Endodermal cell (in vitro differentiated cells): ENCODE measurements around the gene VPS41. TPM values are rescaled to one million over a fixed set of nuclear protein-coding genes. Genes with fewer than 3 reads are reported as not detected.
A peak's percentile ranks its signal among the peaks of the same experiment; 100 is the strongest.

ENCODE experiments used
- DNase-seq: peaks from one replicate; pipeline ENCODE4 v3.0.0-alpha.2; 2017
- H3K27ac ChIP-seq: 2 replicates; pipeline ENCODE4 v1.5.1; 2013; ENCODE audit warnings: mild to moderate bottlenecking, low read depth, low read length, moderate library complexity
- H3K27me3 ChIP-seq: 2 replicates; pipeline ENCODE4 v1.6.1; 2013; ENCODE audit warnings: mild to moderate bottlenecking, low read length, moderate library complexity; ENCODE audit not compliant: insufficient read depth, control insufficient read depth, poor library complexity, severe bottlenecking
- H3K36me3 ChIP-seq: 2 replicates; pipeline ENCODE4 v1.7.0; 2013; ENCODE audit warnings: mild to moderate bottlenecking, low read length, moderate library complexity; ENCODE audit not compliant: control insufficient read depth, insufficient read depth
- H3K4me1 ChIP-seq: one replicate; pipeline ENCODE4 v1.7.0; 2013; ENCODE audit warnings: low read length; ENCODE audit not compliant: control insufficient read depth, insufficient read depth
- H3K4me3 ChIP-seq: 2 replicates; pipeline ENCODE4 v1.5.1; 2013; ENCODE audit warnings: mild to moderate bottlenecking, low read length, moderate library complexity
- H3K9ac ChIP-seq: 2 replicates; pipeline ENCODE4 v1.6.1; 2013; ENCODE audit warnings: mild to moderate bottlenecking, low read length, moderate library complexity; ENCODE audit not compliant: poor library complexity, severe bottlenecking; ENCODE audit errors: extremely low read depth
- H3K9me3 ChIP-seq: 2 replicates; pipeline ENCODE4 v1.6.1; 2013; ENCODE audit warnings: mild to moderate bottlenecking, low read length, moderate library complexity; ENCODE audit not compliant: control insufficient read depth
- H3K27ac Mint-ChIP-seq: 2 replicates; pipeline ENCODE4 v1.8.0; 2020; ENCODE audit warnings: mixed read lengths
- H3K27me3 Mint-ChIP-seq: 2 replicates; pipeline ENCODE4 v1.8.0; 2021; ENCODE audit warnings: mild to moderate bottlenecking, mixed read lengths; ENCODE audit not compliant: insufficient read depth
- H3K36me3 Mint-ChIP-seq: 2 replicates; pipeline ENCODE4 v1.8.0; 2020; ENCODE audit warnings: low read depth, mixed read lengths
- H3K4me1 Mint-ChIP-seq: 2 replicates; pipeline ENCODE4 v1.8.0; 2020; ENCODE audit warnings: mixed read lengths
- H3K4me3 Mint-ChIP-seq: 2 replicates; pipeline ENCODE4 v1.8.0; 2020; ENCODE audit warnings: mild to moderate bottlenecking, moderate library complexity, mixed read lengths
- H3K9me3 Mint-ChIP-seq: 2 replicates; pipeline ENCODE4 v1.8.0; 2020; ENCODE audit warnings: mild to moderate bottlenecking, mixed read lengths
- CTCF ChIP-seq: fragments of 200-600 bp; sonication (generic); conservative IDR thresholded peaks from 2 replicates; pipeline ENCODE4 v1.5.0; 2021; ENCODE audit warnings: antibody characterized with exemption, mild to moderate bottlenecking
- WGBS, 2 experiments: methylation state at CpG; one replicate each; pipeline versions ENCODE4 v1.1.5 to v1.1.7; 2013; ENCODE audit warnings: missing lambda C conversion rate in 2 of 2, mixed read lengths in 1 of 2; ENCODE audit not compliant: insufficient coverage in 1 of 2, insufficient read length in 1 of 2; 5-methylcytosine and 5-hydroxymethylcytosine counted together
- total RNA-seq, 2 donors: library from RNA; stranded (reverse); fragmentation: NEBNext Ultra II Directional in 1 of 2; extraction: Animal tissue kit (Norgen Biotek cat#: 25700) in 1 of 2; gene quantifications; 2 replicates in 1 of 2; 3 replicates in 1 of 2; pipeline ENCODE4 v1.2.1, GENCODE V29; 2021

The VPS41 gene
- total RNA-seq, 2 donors from 2014 or later, result 77.1 to 78.0 TPM

- Histone ChIP-seq H3K4me1 (no peaks in the 10 kb centered on the region), H3K36me3 (no peaks in the 10 kb centered on the region), H3K4me3 (no peak overlapping the region), H3K9me3 (no peaks in the 10 kb centered on the region), H3K27me3 (no peaks in the 10 kb centered on the region), H3K9ac (no peak overlapping the region), H3K27ac (no peak overlapping the region)
- no peaks in the 10 kb centered on the region for H3K27me3 Mint-ChIP-seq
- H3K9me3 Mint-ChIP-seq, result no peaks in the 10 kb centered on the region
- DNase-seq, result peak; percentile 61
- H3K4me1 Mint-ChIP-seq, result peaks cover 7% of the 10 kb centered on the region
- no peak for TF ChIP-seq CTCF
- H3K36me3 Mint-ChIP-seq, result peaks cover 3% of the 10 kb centered on the region
- H3K27ac Mint-ChIP-seq, result peak overlapping the region; percentile 0
- H3K4me3 Mint-ChIP-seq, result no peak overlapping the region
Measured at GRCh38 chr7:38781991-38782390, 127.0 kb downstream of the VPS41 start.

- H3K27me3 ChIP-seq, result no peaks in the 10 kb centered on the region
- H3K27ac ChIP-seq, result no peak overlapping the region
- H3K4me1 ChIP-seq, result no peaks in the 10 kb centered on the region
- Mint-ChIP-seq H3K9me3 (no peaks in the 10 kb centered on the region), H3K4me1 (peaks cover 7% of the 10 kb centered on the region), H3K36me3 (peaks cover 6% of the 10 kb centered on the region), H3K27ac (no peak overlapping the region), H3K4me3 (no peak overlapping the region), H3K27me3 (no peaks in the 10 kb centered on the region)
- TF ChIP-seq CTCF, result no peak
- no peak overlapping the region for H3K9ac ChIP-seq
- 52% methylated on average over 1 of the region's 1 CpG; no CpG with 5 or more reads in 1 of the 2 experiments for WGBS, 2 experiments
- peaks cover 15% of the 10 kb centered on the region for H3K36me3 ChIP-seq
- H3K4me3 ChIP-seq, result no peak overlapping the region
- no peaks in the 10 kb centered on the region for H3K9me3 ChIP-seq
- DNase-seq, result no peak
Measured at GRCh38 chr7:38777609-38778008, 131.4 kb downstream of the VPS41 start.

GRCh38 chr7:38775506-38776175 is 133.3 kb downstream of the VPS41 start:
- Histone ChIP-seq H3K9me3 (no peaks in the 10 kb centered on the region), H3K4me3 (no peak overlapping the region), H3K4me1 (no peaks in the 10 kb centered on the region), H3K36me3 (peaks cover 23% of the 10 kb centered on the region), H3K27me3 (no peaks in the 10 kb centered on the region), H3K9ac (no peak overlapping the region), H3K27ac (peak overlapping the region; percentile 36)
- Mint-ChIP-seq H3K9me3 (no peaks in the 10 kb centered on the region), H3K36me3 (peaks cover 14% of the 10 kb centered on the region), H3K4me3 (no peak overlapping the region), H3K27me3 (no peaks in the 10 kb centered on the region), H3K27ac (no peak overlapping the region), H3K4me1 (no peaks in the 10 kb centered on the region)
- WGBS, 2 experiments, result 72 to 74% methylated on average over 3 of the region's 3 CpGs
- no peak for DNase-seq
- TF ChIP-seq CTCF, result no peak
